Measurements from ENCODE around the gene FOXG1. TPM values are rescaled to one million over a fixed set of nuclear protein-coding genes. Genes with fewer than 3 reads are reported as not detected.
A peak's percentile ranks its signal among the peaks of the same experiment; 100 is the strongest.

The FOXG1 gene
- total and polyA plus RNA-seq, 8 donors = not detected

- Histone ChIP-seq H3K27me3 (peaks cover 5 to 49% (median 8%) of the 10 kb centered on the region in 4 donors), H3K4me1 (peaks cover 0 to 4% (median 0%) of the 10 kb centered on the region in 3 donors), H3K36me3 (no peaks in the 10 kb centered on the region), H3K27ac (no peak overlapping the region), H3K9me3 (no peaks in the 10 kb centered on the region), H3K4me3 (no peak overlapping the region)
- no peak for DNase-seq
- TF ChIP-seq CTCF (IDR thresholded peaks at IDR 0.05) = no peak
- no peak for ATAC-seq
- intact Hi-C loops (cut with DNase I) = loop anchor here in 2 of 3 donors (10.0 kb wide), 3 partner anchors 469 to 1459 kb away; no protein-coding TSS in a partner anchor
- FAIRE-seq = no peak
- 7% methylated on average over 14 of the region's 14 CpGs for WGBS, 2 donors
Observed at GRCh38 chr14:28755198-28755815, 11.3 kb upstream of the FOXG1 start.

GRCh38 chr14:28755884-28756268 lies 10.7 kb upstream of the FOXG1 start:
- intact Hi-C loops (cut with DNase I) = loop anchor here in 2 of 3 donors (10.0 kb wide), 3 partner anchors 469 to 1459 kb away; no protein-coding TSS in a partner anchor
- no peak for FAIRE-seq
- no peak for DNase-seq
- H3K36me3 ChIP-seq = no peaks in the 10 kb centered on the region
- 4 to 14% methylated on average over 3 of the region's 3 CpGs for WGBS, 2 donors
- peaks cover 5 to 51% (median 8%) of the 10 kb centered on the region in 4 donors for H3K27me3 ChIP-seq
- H3K9me3 ChIP-seq = no peaks in the 10 kb centered on the region
- peaks cover 0 to 4% (median 0%) of the 10 kb centered on the region in 3 donors for H3K4me1 ChIP-seq
- H3K4me3 ChIP-seq = no peak overlapping the region
- no peak for TF ChIP-seq CTCF (IDR thresholded peaks at IDR 0.05)
- no peak for ATAC-seq
- H3K27ac ChIP-seq = no peak overlapping the region

- Histone ChIP-seq H3K4me3 (no peak overlapping the region), H3K27ac (no peak overlapping the region), H3K27me3 (peaks cover 5 to 51% (median 10%) of the 10 kb centered on the region in 4 donors), H3K36me3 (no peaks in the 10 kb centered on the region), H3K9me3 (no peaks in the 10 kb centered on the region), H3K4me1 (peaks cover 0 to 4% (median 0%) of the 10 kb centered on the region in 3 donors)
- no peak for FAIRE-seq
- no peak for DNase-seq
- intact Hi-C loops (cut with DNase I) = loop anchor here in 2 of 3 donors (10.0 kb wide), 3 partner anchors 468 to 1458 kb away; no protein-coding TSS in a partner anchor
- 7 to 9% methylated on average over 18 of the region's 18 CpGs for WGBS, 2 donors
- no peak for ATAC-seq
- no peak for TF ChIP-seq CTCF (IDR thresholded peaks at IDR 0.05)
Observed at GRCh38 chr14:28756269-28756883, 10.2 kb upstream of the FOXG1 start.

- intact Hi-C loops (cut with DNase I) = loop anchor here in 2 of 3 donors (10.0 kb wide), 3 partner anchors 468 to 1458 kb away; no protein-coding TSS in a partner anchor
Observed at GRCh38 chr14:28756884-28757570, 9.6 kb upstream of the FOXG1 start.

More at GRCh38 chr14:28756884-28757570, 9.6 kb upstream of the FOXG1 start:
- TF ChIP-seq CTCF (IDR thresholded peaks at IDR 0.05) = peak in 3 of 4 donors; percentile 24 to 40 (median 34)
- Histone ChIP-seq H3K4me3 (no peak overlapping the region), H3K9me3 (no peaks in the 10 kb centered on the region), H3K27ac (no peak overlapping the region), H3K27me3 (peaks cover 5 to 55% (median 11%) of the 10 kb centered on the region in 4 donors), H3K4me1 (peaks cover 0 to 4% (median 0%) of the 10 kb centered on the region in 3 donors), H3K36me3 (no peaks in the 10 kb centered on the region)
- FAIRE-seq (no peak), DNase-seq (peak in 1 of 6 donors; percentile 35), ATAC-seq (peak in 3 of 4 donors; percentile 70 to 81 (median 74))
- WGBS, 2 donors = 5% methylated on average over 23 of the region's 23 CpGs
